DMS 273 (cell line): ENCODE data around the gene GIMAP1.
"Not testable (repeated sequence)": the region's sequence is repeated elsewhere in the genome, so short reads cannot be mapped to it uniquely, and the experiment has no call there.

Experiments used
- DNase-seq: peaks from one replicate; lab custom pipeline; 2025; ENCODE audit not compliant: unreplicated experiment; lab: John Stamatoyannopoulos, UW

GIMAP1 gene

GRCh38 chr7:150716368-150716767, at the start of gene GIMAP1:
TSS of gene GIMAP1 (plus strand) at chr7:150716613. CDS start at chr7:150719048, 2,435 bp downstream.
- DNase-seq: no peak

DNA sequence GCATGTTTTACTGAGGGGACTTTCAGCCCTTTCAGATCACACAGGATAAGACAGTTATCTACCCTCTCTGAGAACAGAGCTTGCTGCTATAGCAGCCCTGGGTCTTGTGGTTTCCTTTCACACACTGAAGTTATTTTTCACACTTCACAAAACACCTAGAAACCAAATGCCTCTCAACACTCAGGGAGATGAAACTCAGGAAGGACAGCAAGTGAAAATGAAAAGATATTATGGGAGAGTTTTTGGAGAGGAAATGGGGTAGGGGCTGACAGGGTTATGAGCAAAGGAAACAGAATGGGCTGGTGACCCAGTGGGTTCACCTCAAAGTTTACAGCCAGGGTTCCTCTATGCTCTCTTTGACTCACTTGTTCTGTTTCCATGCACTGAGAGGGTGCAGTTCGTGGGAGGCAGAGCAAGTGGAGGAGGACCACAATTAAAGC, 47.9 kb upstream of the GIMAP1 start:
- DNase-seq: no peak

- no peak for DNase-seq
Measured at GRCh38 chr7:150668977-150669376, 47.4 kb upstream of the GIMAP1 start.

DNA sequence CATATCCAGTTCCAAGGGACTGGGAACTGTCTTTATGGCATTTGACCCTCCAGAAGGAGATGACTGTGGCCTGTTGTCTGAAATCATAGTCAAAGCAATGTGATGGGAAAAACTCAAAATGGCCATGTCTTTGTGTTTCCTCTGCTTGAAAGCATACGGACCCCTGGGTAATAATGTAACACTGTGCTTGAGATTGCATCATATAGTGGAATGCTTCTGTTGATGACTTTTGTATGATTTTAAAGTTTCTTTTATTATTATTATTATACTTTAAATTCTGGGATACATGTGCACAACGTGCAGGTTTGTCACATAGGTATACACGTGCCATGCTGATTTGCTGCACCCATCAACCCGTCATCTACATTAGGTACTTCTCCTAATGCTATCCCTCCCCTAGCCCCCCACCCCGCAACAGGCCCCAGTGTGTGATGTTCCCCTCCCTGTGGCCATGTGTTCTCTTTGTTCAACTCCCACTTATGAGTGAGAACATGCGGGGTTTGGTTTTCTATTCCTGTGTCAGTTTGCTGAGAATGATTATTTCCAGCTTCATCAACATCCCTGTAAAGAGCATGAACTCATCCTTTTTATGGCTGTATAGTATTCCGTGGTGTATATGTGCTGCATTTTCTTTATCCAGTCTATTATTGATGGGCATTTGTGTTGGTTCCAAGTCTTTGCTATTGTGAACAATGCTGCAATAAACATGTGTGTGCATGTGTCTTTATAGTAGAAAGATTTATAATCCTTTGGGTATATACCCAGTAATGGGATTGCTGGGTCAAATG, 44.4 kb upstream of the GIMAP1 start:
- DNase-seq: not testable (repeated sequence)

- DNase-seq: no peak
Measured at GRCh38 chr7:150675714-150676113, 40.7 kb upstream of the GIMAP1 start.

DNA sequence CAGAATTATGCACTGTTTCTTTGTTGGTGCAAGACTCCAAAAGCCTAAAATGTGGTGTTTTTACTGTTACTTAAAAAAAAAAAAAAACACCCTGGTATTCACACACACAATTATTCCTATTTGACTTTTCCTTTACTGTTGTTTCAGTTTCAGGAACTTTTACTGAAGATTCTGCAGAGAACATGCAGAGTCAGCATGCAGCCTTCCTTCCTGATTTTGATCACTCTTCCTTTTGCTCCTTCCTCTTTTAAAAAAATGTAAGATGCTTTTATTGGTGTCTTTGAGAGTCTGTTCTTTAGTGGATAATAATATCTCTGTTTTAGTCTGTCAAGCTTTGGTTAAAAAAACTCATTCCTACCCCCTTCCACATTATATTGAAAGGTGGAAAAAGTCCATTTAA, 40.1 kb upstream of the GIMAP1 start:
- DNase-seq: not testable (repeated sequence)

DNA sequence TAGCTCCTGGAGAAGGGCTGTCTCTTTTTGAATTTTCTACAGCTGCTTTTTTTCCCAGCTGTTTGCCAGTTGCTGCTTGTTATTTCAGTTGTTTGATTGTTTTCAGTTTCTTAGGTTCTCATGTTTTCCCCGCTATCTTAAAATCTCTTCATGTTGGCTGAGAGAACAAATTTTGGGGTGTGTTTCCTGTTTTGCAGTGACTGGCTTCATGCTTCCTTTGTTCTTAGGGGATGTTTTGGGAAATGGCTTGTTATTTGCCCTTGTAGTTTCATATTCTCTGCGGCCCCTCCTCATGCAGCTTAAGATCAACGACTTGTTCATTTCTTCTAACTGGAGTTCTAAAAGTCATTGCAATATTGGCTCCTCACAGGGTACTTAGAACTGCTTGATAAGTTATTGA, 39.6 kb upstream of the GIMAP1 start:
- DNase-seq: not testable (repeated sequence)

GRCh38 chr7:150678601-150679000, 37.8 kb upstream of the GIMAP1 start:
- not testable (repeated sequence) for DNase-seq

DNA sequence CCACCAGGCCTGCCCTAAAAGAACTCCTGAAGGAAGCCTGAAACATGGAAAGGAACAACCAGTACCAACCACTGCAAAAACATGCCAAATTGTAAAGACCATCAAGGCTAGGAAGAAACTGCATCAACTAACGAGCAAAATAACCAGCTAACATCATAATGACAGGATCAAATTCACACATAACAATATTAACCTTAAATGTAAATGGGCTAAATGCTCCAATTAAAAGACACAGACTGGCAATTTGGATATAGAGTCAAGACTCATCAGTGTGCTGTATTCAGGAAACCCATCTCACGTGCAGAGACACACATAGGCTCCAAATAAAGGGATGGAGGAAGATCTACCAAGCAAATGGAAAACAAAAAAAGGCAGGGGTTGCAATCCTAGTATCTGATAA, 36.0 kb upstream of the GIMAP1 start:
- not testable (repeated sequence) for DNase-seq

DNA sequence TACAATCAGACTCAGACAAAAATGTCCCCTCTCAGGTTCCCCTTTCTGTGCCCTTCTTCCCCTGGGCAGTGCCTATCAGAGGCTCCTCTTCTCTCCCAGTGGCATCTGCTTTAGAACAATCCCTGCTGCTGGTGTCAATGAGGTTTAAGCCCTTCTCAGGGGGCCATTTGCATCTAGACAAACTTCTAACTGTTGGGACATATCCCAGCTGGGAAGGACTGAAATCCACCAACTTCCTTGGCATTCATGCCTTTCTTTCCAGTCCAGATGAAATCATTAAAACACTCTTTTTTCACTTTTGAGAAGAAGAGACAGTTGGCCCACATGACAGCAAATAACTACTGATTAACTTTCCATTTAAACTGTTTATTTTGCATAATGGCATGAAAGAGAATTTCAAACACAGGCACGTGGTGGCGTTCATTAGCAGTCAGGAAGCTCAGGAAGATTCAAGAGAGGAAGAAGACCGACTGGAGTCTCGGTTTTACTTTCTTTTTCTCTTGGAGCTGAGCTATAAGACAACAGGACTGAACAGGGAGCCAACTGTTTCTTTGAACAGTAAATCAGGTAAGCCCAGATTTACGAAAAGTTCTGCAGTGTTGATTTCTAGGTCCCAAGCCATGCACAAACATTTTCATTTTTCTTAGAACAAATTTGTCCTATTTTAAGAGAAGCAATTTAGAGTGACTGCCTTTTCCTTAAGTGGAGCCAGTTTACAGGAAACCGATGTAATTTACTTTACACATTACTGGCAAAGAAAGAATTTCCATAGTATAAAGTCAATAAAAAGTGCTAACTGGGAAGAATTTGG, 31.0 kb upstream of the GIMAP1 start, which contains the start of gene GIMAP2:
Gene GIMAP2, plus strand, starts transcription at position 488 of the 811 bp plus-strand sequence. CDS start 1,354 bp downstream, outside the sequence.
- no peak for DNase-seq

- no peak for DNase-seq
Measured at GRCh38 chr7:150686030-150686631, 30.3 kb upstream of the GIMAP1 start.

DNA sequence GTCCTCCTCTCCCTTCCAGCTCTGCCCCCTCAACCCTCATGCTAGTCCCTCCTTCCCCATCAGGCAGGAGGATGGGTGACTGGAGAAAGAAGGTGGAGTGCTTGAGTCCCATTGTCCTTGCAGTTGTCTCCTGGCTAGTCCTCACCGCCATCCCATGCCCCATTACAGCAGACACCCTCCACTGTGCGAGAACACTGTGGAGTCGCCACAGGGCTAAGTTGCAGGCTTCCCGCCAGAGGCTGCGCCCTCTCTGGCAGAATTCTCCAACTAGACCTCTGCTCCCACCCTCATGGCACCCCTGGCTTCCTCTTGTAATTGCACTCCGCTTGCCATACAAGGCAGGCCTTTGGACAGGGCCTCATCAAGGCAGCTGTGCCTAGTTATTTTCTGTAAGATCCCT, 27.8 kb upstream of the GIMAP1 start:
- no peak for DNase-seq

- DNase-seq: no peak
Measured at GRCh38 chr7:150695654-150696053, 20.8 kb upstream of the GIMAP1 start.

GRCh38 chr7:150703209-150703608, 13.2 kb upstream of the GIMAP1 start:
- no peak for DNase-seq

DNA sequence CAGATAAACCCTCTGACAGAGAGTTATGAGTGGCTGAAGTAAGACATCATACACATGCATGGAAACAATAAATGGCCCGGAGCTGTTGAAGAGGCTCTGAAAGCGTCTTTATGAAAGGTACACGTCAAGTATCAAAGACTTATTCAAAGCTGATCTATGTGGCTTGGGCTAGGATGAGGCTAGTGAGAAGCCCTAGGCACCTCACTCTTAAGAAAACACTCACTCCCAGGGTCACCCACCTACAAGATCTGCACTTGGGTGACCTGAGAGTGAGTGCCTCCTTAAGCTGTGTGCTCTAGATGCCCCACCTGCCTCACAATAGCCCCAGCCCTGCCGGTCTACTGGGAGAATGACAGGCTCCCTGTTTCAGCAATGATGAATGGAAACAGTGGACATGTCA, 1.1 kb upstream of the GIMAP1 start:
- DNase-seq: no peak

DNA sequence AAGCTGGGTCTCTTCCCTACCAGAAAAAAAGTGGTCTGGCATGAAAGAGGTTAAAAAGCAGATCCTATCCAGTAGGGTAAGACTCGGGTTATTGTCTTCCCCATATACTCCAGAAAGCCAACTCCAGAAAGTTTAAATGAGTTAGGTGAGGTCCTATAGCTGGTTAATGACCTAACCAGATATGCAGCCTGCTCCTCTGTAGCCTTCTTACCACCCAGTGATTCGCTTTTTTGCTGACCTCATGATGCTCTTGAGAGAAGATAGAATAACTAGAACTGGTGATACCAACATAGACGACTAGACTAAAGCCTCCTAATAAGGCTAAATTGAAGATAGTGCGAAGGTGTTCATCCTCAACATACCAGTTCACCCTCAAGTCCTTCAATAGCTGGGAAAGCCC, 675 bp upstream of the GIMAP1 start:
- DNase-seq: no peak

DNA sequence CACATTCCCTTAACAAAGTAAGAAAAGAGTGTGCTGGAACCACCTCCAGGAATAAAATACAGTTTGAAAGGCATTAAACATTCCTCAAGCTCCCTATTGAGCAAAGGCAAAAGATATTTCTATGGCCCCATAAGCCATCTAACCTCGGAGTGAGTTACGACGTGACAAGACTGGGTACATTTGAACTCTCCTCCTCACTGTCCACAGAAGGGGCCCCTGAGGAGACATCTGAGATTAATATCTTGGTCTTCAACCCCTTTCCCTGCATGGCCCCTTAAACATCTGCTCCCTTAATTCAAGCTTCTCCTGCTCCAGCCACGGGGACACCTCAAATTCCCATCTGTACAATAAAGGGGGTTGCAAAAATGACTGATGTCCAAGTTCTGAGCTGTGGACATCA, 526 bp downstream of the GIMAP1 start:
- DNase-seq: no peak

- no peak for DNase-seq
Measured at GRCh38 chr7:150717814-150718420, 1.5 kb downstream of the GIMAP1 start.

- no peak for DNase-seq
Measured at GRCh38 chr7:150719436-150719835, 3.0 kb downstream of the GIMAP1 start.

- DNase-seq: no peak
Measured at GRCh38 chr7:150719960-150720891, 3.8 kb downstream of the GIMAP1 start.
